ENCODE results near the gene KIF17.

The KIF17 gene

GRCh38 chr1:20710469-20711284 is 7.1 kb downstream of the KIF17 start:
- Histone ChIP-seq H3K4me1 (ENCODE audit: control insufficient read depth, insufficient read depth, low read length, poor library complexity, severe bottlenecking) (no peaks in the 10 kb centered on the region), H3K9me3 (ENCODE audit: control insufficient read depth, low read length) (no peaks in the 10 kb centered on the region), H3K4me3 (ENCODE audit: insufficient read depth, low read depth, low read length, poor library complexity, severe bottlenecking) (no peak overlapping the region), H3K27ac (ENCODE audit: insufficient read depth, low read length, poor library complexity, severe bottlenecking) (no peak overlapping the region), H3K36me3 (ENCODE audit: control insufficient read depth, insufficient read depth, low read length) (no peaks in the 10 kb centered on the region), H3K27me3 (replicated peaks; ENCODE audit: control insufficient read depth, insufficient read depth, low read length, poor library complexity, severe bottlenecking) (no peaks in the 10 kb centered on the region)
- no peak for DNase-seq

DNA sequence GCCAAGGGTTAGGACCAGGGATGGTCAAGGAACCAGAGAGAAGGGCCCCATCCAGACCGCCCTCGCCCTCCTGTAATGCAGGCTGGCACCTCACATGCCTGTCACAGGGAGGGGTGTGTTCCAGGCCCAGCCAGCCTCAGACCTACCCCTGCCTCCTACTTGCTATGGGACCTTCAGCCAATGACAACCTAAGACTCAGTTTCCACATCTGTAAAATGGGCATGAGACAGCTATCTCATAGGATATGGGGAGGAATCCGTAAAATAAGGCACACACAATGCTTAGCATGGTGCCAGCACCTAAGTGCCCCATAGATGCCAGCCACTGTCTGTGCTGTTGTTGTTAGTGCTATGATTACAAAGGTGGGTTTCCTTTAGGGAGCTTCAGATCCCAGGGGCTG is 7.9 kb downstream of the KIF17 start:
- Histone ChIP-seq H3K27ac (ENCODE audit: insufficient read depth, low read length, poor library complexity, severe bottlenecking) (no peak overlapping the region), H3K36me3 (ENCODE audit: control insufficient read depth, insufficient read depth, low read length) (no peaks in the 10 kb centered on the region), H3K9me3 (ENCODE audit: control insufficient read depth, low read length) (no peaks in the 10 kb centered on the region), H3K4me1 (ENCODE audit: control insufficient read depth, insufficient read depth, low read length, poor library complexity, severe bottlenecking) (no peaks in the 10 kb centered on the region), H3K4me3 (ENCODE audit: insufficient read depth, low read depth, low read length, poor library complexity, severe bottlenecking) (no peak overlapping the region), H3K27me3 (replicated peaks; ENCODE audit: control insufficient read depth, insufficient read depth, low read length, poor library complexity, severe bottlenecking) (no peaks in the 10 kb centered on the region)
- DNase-seq = no peak

DNA sequence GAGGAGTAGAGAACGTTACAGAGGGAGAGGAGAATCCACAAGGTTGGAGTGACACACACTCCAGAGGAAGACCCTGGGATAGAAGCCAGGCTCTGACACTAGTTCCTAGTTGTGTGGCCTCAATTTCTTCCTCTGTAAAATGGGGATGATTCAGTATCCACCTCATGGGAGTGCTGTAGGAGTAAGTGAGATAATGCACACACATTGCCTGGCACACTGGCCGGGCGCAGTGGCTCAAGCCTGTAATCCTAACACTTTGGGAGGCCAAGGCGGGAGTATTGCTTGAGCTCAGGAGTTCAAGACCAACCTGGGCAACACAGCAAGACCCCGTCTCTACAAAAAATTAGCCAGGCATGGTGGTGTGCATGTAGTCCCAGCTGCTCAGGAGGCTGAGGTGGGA is 8.9 kb downstream of the KIF17 start:
- Histone ChIP-seq H3K9me3 (ENCODE audit: control insufficient read depth, low read length) (no peaks in the 10 kb centered on the region), H3K4me3 (ENCODE audit: insufficient read depth, low read depth, low read length, poor library complexity, severe bottlenecking) (no peak overlapping the region), H3K4me1 (ENCODE audit: control insufficient read depth, insufficient read depth, low read length, poor library complexity, severe bottlenecking) (no peaks in the 10 kb centered on the region), H3K27me3 (replicated peaks; ENCODE audit: control insufficient read depth, insufficient read depth, low read length, poor library complexity, severe bottlenecking) (no peaks in the 10 kb centered on the region), H3K27ac (ENCODE audit: insufficient read depth, low read length, poor library complexity, severe bottlenecking) (no peak overlapping the region), H3K36me3 (ENCODE audit: control insufficient read depth, insufficient read depth, low read length) (no peaks in the 10 kb centered on the region)
- DNase-seq = no peak

GRCh38 chr1:20708057-20708456 is 9.8 kb downstream of the KIF17 start:
- no peaks in the 10 kb centered on the region for H3K9me3 ChIP-seq (ENCODE audit: control insufficient read depth, low read length)
- no peak for DNase-seq
- H3K27me3 ChIP-seq (replicated peaks; ENCODE audit: control insufficient read depth, insufficient read depth, low read length, poor library complexity, severe bottlenecking) = no peaks in the 10 kb centered on the region
- no peak overlapping the region for H3K27ac ChIP-seq (ENCODE audit: insufficient read depth, low read length, poor library complexity, severe bottlenecking)
- no peaks in the 10 kb centered on the region for H3K36me3 ChIP-seq (ENCODE audit: control insufficient read depth, insufficient read depth, low read length)
- no peak overlapping the region for H3K4me3 ChIP-seq (ENCODE audit: insufficient read depth, low read depth, low read length, poor library complexity, severe bottlenecking)
- no peaks in the 10 kb centered on the region for H3K4me1 ChIP-seq (ENCODE audit: control insufficient read depth, insufficient read depth, low read length, poor library complexity, severe bottlenecking)

- no peaks in the 10 kb centered on the region for H3K4me1 ChIP-seq (ENCODE audit: control insufficient read depth, insufficient read depth, low read length, poor library complexity, severe bottlenecking)
- no peaks in the 10 kb centered on the region for H3K27me3 ChIP-seq (replicated peaks; ENCODE audit: control insufficient read depth, insufficient read depth, low read length, poor library complexity, severe bottlenecking)
- no peaks in the 10 kb centered on the region for H3K9me3 ChIP-seq (ENCODE audit: control insufficient read depth, low read length)
- no peaks in the 10 kb centered on the region for H3K36me3 ChIP-seq (ENCODE audit: control insufficient read depth, insufficient read depth, low read length)
- H3K27ac ChIP-seq (ENCODE audit: insufficient read depth, low read length, poor library complexity, severe bottlenecking) = no peak overlapping the region
- H3K4me3 ChIP-seq (ENCODE audit: insufficient read depth, low read depth, low read length, poor library complexity, severe bottlenecking) = no peak overlapping the region
- no peak for DNase-seq
Measured at GRCh38 chr1:20706841-20707240, 11.0 kb downstream of the KIF17 start.

GRCh38 chr1:20705203-20705755 is 12.5 kb downstream of the KIF17 start:
- Histone ChIP-seq H3K27ac (ENCODE audit: insufficient read depth, low read length, poor library complexity, severe bottlenecking) (no peak overlapping the region), H3K9me3 (ENCODE audit: control insufficient read depth, low read length) (no peaks in the 10 kb centered on the region), H3K4me1 (ENCODE audit: control insufficient read depth, insufficient read depth, low read length, poor library complexity, severe bottlenecking) (no peaks in the 10 kb centered on the region), H3K4me3 (ENCODE audit: insufficient read depth, low read depth, low read length, poor library complexity, severe bottlenecking) (no peak overlapping the region), H3K36me3 (ENCODE audit: control insufficient read depth, insufficient read depth, low read length) (no peaks in the 10 kb centered on the region), H3K27me3 (replicated peaks; ENCODE audit: control insufficient read depth, insufficient read depth, low read length, poor library complexity, severe bottlenecking) (no peaks in the 10 kb centered on the region)
- no peak for DNase-seq

DNA sequence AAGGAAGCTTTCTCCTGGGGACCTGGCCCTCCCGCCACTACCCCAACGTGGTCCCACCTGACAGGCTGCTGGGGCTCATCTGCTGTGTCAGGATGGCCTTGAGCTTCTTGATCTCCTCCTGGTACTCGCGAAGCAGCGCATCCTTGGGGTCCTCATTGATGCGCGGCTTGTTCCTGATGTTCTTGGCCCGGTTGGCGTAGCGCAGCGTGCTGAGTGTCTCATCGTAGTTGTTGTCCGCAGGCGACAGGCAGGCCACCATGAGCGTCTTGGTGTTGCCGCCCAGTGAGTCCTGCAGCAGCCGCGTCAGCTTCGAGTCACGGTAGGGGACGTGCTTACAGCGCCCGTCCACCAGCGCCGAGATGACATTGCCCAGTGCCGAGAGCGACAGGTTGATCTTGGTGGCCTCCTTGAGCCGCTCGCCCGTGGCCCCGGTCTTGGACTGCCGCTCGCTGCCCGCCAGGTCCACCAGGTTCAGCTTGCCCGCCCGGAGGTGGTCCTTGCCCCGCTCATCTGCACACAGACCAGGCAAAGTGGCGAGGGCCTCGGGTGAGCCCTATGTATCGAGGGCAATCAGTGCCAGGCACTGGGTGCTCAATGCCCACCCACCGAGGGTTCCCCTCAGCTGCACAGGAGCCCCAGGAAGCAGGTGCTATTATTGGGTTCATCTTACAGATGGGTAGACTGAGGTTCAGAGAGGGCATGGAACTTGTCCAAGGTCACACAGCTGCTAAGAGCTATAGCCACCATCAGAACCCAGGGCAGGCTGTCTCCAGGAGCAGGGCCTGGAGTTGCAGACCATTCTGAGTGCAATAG is 13.2 kb downstream of the KIF17 start:
- Histone ChIP-seq H3K27ac (ENCODE audit: insufficient read depth, low read length, poor library complexity, severe bottlenecking) (no peak overlapping the region), H3K27me3 (replicated peaks; ENCODE audit: control insufficient read depth, insufficient read depth, low read length, poor library complexity, severe bottlenecking) (no peaks in the 10 kb centered on the region), H3K4me3 (ENCODE audit: insufficient read depth, low read depth, low read length, poor library complexity, severe bottlenecking) (no peak overlapping the region), H3K9me3 (ENCODE audit: control insufficient read depth, low read length) (no peaks in the 10 kb centered on the region), H3K4me1 (ENCODE audit: control insufficient read depth, insufficient read depth, low read length, poor library complexity, severe bottlenecking) (no peaks in the 10 kb centered on the region), H3K36me3 (ENCODE audit: control insufficient read depth, insufficient read depth, low read length) (no peaks in the 10 kb centered on the region)
- no peak for DNase-seq

- no peak for DNase-seq
- no peaks in the 10 kb centered on the region for H3K27me3 ChIP-seq (replicated peaks; ENCODE audit: control insufficient read depth, insufficient read depth, low read length, poor library complexity, severe bottlenecking)
- no peak overlapping the region for H3K4me3 ChIP-seq (ENCODE audit: insufficient read depth, low read depth, low read length, poor library complexity, severe bottlenecking)
- no peaks in the 10 kb centered on the region for H3K9me3 ChIP-seq (ENCODE audit: control insufficient read depth, low read length)
- no peak overlapping the region for H3K27ac ChIP-seq (ENCODE audit: insufficient read depth, low read length, poor library complexity, severe bottlenecking)
- H3K4me1 ChIP-seq (ENCODE audit: control insufficient read depth, insufficient read depth, low read length, poor library complexity, severe bottlenecking) = no peaks in the 10 kb centered on the region
- H3K36me3 ChIP-seq (ENCODE audit: control insufficient read depth, insufficient read depth, low read length) = no peaks in the 10 kb centered on the region
Measured at GRCh38 chr1:20703124-20703756, 14.6 kb downstream of the KIF17 start.

GRCh38 chr1:20702416-20702815 is 15.4 kb downstream of the KIF17 start:
- no peak overlapping the region for H3K4me3 ChIP-seq (ENCODE audit: insufficient read depth, low read depth, low read length, poor library complexity, severe bottlenecking)
- no peak overlapping the region for H3K27ac ChIP-seq (ENCODE audit: insufficient read depth, low read length, poor library complexity, severe bottlenecking)
- no peaks in the 10 kb centered on the region for H3K4me1 ChIP-seq (ENCODE audit: control insufficient read depth, insufficient read depth, low read length, poor library complexity, severe bottlenecking)
- H3K27me3 ChIP-seq (replicated peaks; ENCODE audit: control insufficient read depth, insufficient read depth, low read length, poor library complexity, severe bottlenecking) = no peaks in the 10 kb centered on the region
- no peak for DNase-seq
- H3K9me3 ChIP-seq (ENCODE audit: control insufficient read depth, low read length) = no peaks in the 10 kb centered on the region
- no peaks in the 10 kb centered on the region for H3K36me3 ChIP-seq (ENCODE audit: control insufficient read depth, insufficient read depth, low read length)
